Kidney capillary endothelial cell (primary cell): ENCODE measurements around the gene KLHDC9.

Experiments used
- DNase-seq: peaks from one replicate; pipeline ENCODE4 v3.0.0-alpha.2; 2018; ENCODE audit warnings: low spot score

Gene KLHDC9

DNA sequence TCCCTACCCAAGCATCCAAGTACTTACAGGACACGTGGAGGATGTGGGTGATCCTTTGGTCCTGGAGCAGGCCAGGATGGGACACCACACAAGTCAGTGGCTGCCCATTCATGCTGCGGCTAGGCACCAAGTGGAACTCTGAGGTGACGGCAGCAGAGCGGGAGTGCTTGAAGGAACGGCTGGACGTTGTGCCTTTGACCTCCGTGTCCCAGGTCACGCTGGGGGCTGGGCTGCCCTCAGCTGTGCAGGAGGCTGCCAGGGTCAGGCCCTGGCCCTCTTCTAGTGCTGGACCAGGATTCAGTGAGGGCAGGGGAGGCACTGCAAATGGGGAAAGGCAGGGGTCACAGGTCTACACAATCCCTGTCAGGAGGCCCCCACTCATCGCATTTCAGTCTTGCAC, 20.7 kb upstream of the KLHDC9 start:
- no peak for DNase-seq

DNA sequence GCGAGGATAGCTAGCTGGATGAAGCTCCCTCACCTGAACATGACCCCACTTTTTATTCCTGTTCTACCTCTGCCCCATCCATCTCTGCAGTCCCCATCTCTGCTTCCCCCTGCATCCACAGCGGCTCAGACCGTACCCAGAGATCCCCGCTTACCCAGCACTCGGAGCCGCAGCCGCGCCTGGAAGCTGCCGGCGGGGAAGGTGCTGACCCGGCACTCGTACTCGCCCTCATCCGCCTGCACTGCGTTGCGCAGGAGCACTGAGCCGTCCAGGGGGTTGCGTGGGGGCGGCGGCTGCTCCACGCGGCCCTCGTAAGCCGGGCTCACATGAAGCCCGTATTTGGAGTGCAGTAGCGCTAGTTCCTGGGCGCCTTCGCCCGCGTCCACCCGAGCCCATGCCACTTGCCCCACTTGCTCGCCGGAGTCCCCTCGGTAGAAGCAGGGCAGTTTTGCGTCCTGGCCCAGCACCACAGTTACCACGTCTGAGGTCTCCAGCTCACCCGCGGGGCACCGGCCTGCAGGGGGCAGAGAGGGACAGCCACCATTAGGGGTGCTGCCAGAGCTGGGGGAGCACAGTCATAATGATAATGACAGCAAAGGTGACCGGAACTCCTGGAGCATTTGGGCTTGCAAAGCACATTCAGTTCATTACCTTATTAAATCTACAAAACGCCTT, 18.6 kb upstream of the KLHDC9 start:
- DNase-seq, result no peak

GRCh38 chr1:161080441-161081405, 17.4 kb upstream of the KLHDC9 start:
- DNase-seq, result no peak

GRCh38 chr1:161081519-161081918, 16.6 kb upstream of the KLHDC9 start:
- DNase-seq, result no peak

DNA sequence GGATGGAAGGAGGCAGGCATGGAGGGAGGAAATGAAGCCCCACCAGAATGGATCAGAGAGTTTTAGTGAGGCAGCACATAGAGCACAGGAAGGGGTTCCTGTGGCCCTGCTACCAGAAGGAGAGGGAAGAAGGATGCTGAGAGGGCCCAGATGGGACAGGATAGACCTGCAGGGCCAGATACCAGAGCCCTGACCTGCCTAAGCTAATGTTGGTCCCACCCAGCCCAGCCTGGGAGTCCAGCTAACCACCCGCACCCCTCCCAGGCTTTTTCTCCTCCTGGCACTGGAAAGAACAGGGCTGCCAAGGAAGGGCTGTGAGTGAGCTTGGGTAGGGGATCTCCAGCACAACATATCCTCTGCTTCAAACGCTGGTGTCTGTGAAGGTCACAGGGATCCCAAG, 15.7 kb upstream of the KLHDC9 start:
- DNase-seq, result no peak

- DNase-seq, result peak; percentile 70
These were observed 15.0 kb upstream of the KLHDC9 start for GRCh38 chr1:161082996-161083747.

DNA sequence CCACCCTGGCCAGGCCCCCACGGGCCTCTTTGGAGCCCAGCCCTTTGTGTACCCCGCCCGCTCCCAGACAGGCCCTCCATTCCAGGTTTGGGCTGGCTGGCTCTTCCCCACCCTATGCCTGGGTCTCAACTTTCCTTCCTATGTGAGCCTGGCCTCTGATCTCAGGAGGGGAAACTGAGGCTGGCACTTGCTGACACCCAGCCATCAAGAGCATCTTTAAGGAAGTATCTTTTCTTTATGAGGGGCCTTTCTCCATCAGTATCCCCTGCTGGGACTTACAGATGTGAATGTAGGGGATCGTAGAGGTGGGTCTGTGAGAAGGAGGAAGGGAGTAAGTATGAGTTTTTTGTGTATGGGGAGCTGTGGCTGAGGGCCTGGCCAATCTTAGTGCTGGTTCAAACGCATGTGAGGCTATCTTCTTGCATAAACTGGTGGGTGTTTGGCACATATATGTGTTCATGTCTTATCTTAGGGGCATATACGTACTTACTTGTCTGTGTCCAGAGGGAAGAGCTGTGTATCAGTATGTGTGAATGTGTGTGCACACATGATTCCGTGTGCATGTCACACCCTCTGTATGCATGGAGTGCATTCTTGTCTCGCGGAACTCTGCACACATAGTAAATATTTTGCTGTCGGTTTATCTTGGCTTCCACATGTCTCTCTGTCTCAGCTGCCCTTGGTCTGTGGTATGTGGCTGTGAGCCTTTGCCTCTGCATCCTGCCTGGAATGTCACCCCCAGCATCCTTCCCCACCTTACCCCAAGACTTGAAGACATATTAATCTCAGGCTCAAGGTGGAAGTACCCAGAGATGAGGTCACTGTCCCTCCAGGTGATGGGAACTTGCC, 14.2 kb upstream of the KLHDC9 start:
- no peak for DNase-seq

DNA sequence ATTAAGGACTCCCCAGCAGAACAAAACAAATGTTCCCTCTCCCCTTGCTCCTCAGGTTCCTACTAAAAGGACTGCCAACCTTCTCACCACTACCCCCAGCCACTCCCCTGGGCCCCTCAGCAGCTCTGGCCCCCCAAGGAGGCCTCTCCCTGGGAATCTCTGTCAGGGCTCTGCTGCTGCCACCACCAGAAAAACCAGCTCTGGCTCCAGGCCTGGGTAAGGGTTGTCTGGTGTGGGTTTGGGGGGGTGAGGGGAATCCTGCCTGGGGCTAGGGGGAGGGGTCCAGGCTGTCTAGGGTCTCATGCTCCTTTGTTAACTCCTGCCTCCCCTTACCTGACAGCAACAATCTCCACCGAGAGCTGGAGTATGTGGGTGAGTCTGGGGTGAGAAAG, 13.6 kb upstream of the KLHDC9 start:
- DNase-seq, result no peak

DNA sequence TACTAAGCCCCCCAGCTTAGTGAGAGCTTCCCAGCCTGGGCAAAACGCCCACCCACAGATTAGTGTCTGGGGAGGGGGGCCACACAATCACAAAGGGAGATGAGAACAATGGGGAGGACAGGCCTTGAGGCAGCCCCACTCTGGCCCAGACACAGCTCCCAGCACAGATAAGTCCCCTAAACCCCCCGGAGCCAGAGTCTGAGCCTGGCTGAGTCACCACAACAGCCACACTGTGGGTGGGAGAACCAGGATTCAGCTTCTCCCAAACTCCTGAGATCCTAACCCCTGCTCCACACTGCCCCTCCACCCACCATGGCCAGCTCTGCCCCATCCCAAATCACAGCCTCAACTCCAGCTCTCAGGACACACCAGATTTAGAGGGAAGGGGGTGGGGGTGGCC, 13.0 kb upstream of the KLHDC9 start:
- DNase-seq, result no peak

- DNase-seq, result no peak
These were observed 11.7 kb upstream of the KLHDC9 start for GRCh38 chr1:161086457-161086856.

- no peak for DNase-seq
These were observed 9.5 kb upstream of the KLHDC9 start for GRCh38 chr1:161088587-161089110.

GRCh38 chr1:161089251-161089924, 8.8 kb upstream of the KLHDC9 start, which contains the start of gene NECTIN4:
Gene NECTIN4 (minus strand): TSS chr1:161089558. CDS start chr1:161089296, 262 bp downstream.
- DNase-seq, result no peak

GRCh38 chr1:161089938-161090337, 8.2 kb upstream of the KLHDC9 start:
- DNase-seq, result no peak

- no peak for DNase-seq
These were observed 7.5 kb upstream of the KLHDC9 start for GRCh38 chr1:161090617-161091016.

- DNase-seq, result no peak
These were observed 7.1 kb upstream of the KLHDC9 start for GRCh38 chr1:161091093-161091492.

DNA sequence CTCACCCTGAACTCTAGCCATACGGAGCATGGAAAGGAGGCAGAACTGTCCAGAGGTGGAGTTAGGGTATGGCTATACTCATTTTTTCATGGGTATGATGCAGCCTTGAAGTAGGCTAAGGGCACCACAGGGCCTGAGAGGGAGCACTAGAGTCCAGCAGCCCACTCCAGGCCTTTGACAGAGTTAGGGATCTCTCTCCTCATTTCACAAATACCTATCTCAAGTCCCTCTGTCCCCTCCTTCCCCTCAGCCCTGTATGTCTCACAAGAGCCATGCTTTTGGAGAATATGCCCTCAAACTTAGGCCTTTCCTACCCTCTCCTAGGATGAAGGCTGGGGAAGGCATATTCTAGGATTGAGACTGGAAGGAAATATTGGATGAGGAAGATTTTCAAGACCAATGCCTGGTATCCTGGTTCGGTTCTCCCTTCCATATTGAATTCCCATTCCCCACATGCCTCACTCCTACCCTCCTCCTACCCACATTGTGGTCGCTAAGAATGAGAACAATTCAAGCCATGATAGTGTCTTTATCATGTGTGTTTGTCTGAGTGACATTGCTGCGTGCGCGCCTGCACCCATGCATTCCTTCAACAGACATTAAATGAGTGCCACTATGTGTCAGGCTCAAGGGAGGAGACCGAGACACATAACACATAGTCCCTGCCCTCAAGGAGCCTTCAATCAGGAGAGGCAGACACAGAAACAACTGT, 6.2 kb upstream of the KLHDC9 start:
- no peak for DNase-seq

DNA sequence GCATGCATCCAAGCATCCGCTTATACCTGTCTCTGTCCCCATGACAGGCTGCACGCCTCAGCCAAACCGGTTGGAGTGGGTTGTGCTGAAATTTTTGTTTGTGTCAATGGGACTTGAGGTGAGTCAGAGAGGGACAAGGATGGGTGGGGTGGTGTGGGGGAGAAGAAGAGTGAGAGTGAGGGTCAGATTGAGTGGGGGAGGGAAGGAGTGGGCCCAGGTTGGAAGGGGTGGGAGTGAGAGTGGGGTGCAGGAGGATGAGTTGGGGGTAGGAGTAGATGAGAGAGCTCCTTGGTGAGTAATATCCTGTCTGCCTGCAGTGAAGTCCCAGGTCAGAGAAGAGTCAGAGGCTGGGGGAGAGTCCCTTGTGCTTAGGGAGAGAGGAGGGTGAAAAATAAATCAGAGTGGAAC, 5.5 kb upstream of the KLHDC9 start:
- DNase-seq, result no peak

- DNase-seq, result no peak
These were observed 3.7 kb upstream of the KLHDC9 start for GRCh38 chr1:161094481-161094880.

DNA sequence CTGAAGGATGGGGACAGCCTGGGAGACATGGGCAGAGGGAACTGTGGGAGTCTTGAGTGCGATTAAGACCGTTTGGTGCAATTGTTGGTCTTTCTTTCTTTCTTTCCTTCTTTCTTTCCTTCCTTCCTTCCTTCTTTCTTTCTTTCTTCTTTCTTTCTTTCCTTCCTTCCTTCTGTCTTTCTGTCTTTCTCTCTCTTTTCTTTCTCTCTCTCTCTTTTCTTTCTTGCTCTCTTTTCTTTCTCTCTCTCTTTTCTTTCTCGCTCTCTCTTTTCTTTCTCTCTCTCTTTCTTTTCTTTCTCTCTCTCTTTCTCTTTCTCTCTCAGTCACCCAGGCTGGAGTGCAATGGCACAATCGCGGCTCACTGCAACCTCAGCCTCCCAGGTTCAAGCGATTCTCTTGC, 2.9 kb upstream of the KLHDC9 start:
- DNase-seq, result no peak

DNA sequence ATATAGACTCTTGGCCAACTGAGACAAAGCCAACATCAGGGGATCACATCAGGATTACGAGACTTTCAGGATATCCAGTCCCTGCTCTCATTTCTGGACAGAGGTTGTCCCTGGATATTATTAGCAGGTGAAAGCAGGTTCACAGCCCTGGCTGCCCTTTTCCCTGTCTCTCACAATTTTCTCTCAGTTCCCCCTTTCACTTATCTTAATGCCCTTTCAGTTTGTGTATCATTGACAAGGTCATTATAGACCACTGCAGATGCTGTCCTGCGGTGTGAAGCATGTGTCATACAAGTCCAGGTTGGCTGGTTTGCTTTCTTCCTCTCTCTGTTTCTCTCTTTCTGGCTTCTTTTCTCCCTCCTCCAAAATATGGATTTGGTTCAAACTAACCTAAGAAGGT, 2.1 kb upstream of the KLHDC9 start:
- DNase-seq, result no peak
